Activated CD8-positive, alpha-beta memory T cell treated with anti-CD3 and anti-CD28 coated beads for 36 hours (primary cell): ENCODE data around the gene NCR3LG1. TPM values are rescaled to one million over a fixed set of nuclear protein-coding genes. Genes with fewer than 3 reads are reported as not detected.

Source experiments
- CTCF ChIA-PET: fragments of 350-600 bp; sonication (Branson Sonifier 250); formaldehyde crosslinking; loops from one replicate; lab custom pipeline; 2021; ENCODE audit warnings: antibody characterized with exemption; lab: Charles Lee
- POLR2A ChIA-PET: fragments of 350-600 bp; sonication (Branson Sonifier 250); formaldehyde crosslinking; loops from one replicate; lab custom pipeline; 2021; ENCODE audit warnings: antibody characterized with exemption; lab: Charles Lee
- total RNA-seq, 2 experiments: library from RNA; stranded (reverse); gene quantifications; one replicate each; pipeline ENCODE4 v1.2.3, GENCODE V29; 2021

Gene NCR3LG1
- total RNA-seq, 2 experiments from 2014 or later, result 5.9 to 6.5 TPM

DNA sequence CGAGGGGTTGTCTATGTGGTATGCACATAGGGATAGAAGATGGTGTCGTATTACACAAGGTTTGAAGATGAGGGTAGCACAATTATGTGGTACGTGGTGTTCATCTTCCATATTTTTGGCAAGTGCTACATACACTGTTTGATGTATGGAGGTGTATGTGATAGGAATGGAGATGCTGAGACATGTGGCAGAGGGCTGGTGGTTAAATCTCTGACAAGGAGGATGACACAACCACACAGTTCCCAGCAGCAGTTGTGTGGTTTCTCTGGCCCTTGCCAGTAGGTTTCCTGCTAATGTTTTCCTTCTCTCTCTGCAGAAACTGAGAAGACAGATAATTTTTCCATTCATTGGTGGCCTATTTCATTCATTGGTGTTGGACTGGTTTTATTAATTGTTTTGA, 17.0 kb downstream of the NCR3LG1 start:
- ChIA-PET CTCF (no interaction called here), POLR2A (no interaction called here)

GRCh38 chr11:17369094-17369493, 17.5 kb downstream of the NCR3LG1 start:
- ChIA-PET CTCF (no interaction called here), POLR2A (no interaction called here)

- CTCF ChIA-PET, result no interaction called here
- POLR2A ChIA-PET, result no interaction called here
These were observed 18.2 kb downstream of the NCR3LG1 start for GRCh38 chr11:17369684-17370243.

- POLR2A ChIA-PET, result no interaction called here
These were observed 20.0 kb downstream of the NCR3LG1 start for GRCh38 chr11:17371614-17372013.

DNA sequence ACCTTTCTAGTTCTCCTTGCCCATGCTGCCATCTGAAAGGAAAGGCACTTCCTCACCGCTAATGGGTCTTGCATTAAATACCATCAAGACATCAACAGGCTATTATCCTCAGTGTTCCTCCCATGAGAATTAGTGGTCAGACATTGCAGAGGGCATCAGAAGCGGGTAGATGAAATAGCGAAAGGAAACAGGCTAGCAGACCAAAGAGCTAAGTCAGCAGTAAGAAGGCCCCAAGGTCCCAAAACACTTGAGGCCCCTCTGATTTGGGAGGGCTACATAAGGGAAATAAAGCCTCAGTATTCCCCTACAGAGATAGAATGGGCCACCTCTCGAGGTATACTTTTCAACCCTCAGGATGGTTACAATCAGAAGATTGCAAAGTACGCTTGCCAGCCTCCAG, 23.9 kb downstream of the NCR3LG1 start:
- ChIA-PET CTCF (no interaction called here), POLR2A (no interaction called here)

More at GRCh38 chr11:17371614-17372013, 20.0 kb downstream of the NCR3LG1 start:
- CTCF ChIA-PET, result interaction anchor here (1.6 kb wide), 1 partner anchor 141 kb away, joined by 3 read pairs; no protein-coding TSS in a partner anchor

DNA sequence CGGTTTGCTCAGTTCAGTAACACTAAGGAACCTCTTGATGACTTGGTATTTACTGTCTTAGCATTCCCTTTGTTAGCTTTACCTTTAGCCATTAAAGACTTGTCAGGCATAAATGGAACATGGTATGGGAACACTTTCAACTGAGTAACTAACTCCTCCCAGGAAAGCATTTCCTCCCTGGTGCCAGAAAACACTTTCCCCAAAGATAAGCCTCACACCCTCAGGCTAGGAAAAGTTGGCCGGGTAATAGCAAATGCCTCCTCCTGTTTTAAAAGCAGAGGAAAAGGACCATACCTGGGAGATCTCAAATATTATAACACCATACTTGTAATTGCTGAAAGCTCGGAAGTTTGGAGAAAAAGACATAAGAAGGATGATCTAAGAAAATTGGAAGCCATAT, 24.9 kb downstream of the NCR3LG1 start:
- ChIA-PET POLR2A (no interaction called here), CTCF (interaction anchor here (0.6 kb wide), 1 partner anchor 172 kb away, joined by 6 read pairs; no protein-coding TSS in a partner anchor)

DNA sequence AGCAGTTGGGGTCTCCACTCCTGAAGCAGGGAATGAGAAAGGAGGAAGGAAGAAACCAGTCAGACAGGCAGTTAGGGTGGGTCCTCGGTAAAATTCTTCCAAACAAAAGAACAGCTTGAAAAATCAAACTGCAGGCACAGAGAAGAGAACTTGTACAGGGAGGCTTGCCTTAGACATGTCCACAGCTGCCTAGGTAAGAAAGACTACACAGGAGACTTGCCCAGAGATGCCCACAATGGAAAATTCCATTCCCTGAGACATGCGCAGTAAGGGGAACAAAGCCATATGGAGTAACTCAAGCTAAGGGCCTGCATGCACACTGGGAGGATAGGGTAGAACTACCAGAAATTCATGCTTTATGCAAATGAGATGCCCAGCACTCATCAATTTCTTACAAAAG, 27.1 kb downstream of the NCR3LG1 start:
- ChIA-PET POLR2A (no interaction called here), CTCF (interaction anchor here (1.1 kb wide), 1 partner anchor 149 kb away, joined by 4 read pairs; no protein-coding TSS in a partner anchor)

DNA sequence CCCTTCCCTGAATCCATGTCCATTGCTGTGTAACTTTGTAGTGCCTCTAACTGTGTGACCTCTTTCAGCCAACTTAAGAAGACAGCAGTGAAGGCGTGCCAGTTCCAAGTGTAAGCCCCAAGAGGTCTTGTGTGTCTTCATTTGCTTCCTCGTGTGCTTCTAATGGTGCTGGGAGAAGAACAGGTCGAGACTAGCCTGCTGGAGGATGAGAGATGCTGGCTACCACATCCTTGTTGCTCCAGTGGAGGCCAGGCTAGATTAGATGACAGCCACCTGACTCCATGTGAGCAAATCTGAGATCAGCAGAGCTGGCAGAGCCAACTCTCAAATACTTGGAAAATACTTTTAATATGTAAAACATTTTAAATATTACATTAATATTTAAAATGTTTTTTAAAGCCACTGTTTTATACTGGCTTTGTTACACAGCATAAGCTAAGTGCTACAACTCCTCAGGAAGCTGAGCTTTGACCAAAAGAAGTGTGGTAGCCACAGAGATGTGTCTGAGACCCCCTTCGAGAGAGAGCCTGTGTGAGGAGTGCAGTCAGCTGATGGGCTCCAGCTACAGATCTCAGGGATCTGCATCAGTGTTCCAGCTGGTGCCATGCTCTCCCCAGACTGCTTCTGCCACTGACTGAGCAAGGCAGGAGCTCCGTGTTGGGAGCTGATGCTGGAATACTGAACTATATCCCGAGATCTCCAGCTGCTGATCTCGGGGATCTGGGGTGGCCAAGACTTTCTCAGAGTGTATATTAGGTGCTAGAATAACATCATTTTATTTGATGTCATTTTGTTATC, 28.0 kb downstream of the NCR3LG1 start:
- POLR2A ChIA-PET, result no interaction called here

GRCh38 chr11:17381156-17381555, 29.6 kb downstream of the NCR3LG1 start:
- ChIA-PET CTCF (interaction anchor here (0.8 to 1.0 kb wide), 2 partner anchors 18 to 151 kb away, joined by 3 read pairs; no protein-coding TSS in a partner anchor), POLR2A (no interaction called here)

More for the DNA sequence above, 28.0 kb downstream of the NCR3LG1 start:
- CTCF ChIA-PET, result interaction anchor here (1.1 kb wide), 1 partner anchor 150 kb away, joined by 4 read pairs; no protein-coding TSS in a partner anchor

DNA sequence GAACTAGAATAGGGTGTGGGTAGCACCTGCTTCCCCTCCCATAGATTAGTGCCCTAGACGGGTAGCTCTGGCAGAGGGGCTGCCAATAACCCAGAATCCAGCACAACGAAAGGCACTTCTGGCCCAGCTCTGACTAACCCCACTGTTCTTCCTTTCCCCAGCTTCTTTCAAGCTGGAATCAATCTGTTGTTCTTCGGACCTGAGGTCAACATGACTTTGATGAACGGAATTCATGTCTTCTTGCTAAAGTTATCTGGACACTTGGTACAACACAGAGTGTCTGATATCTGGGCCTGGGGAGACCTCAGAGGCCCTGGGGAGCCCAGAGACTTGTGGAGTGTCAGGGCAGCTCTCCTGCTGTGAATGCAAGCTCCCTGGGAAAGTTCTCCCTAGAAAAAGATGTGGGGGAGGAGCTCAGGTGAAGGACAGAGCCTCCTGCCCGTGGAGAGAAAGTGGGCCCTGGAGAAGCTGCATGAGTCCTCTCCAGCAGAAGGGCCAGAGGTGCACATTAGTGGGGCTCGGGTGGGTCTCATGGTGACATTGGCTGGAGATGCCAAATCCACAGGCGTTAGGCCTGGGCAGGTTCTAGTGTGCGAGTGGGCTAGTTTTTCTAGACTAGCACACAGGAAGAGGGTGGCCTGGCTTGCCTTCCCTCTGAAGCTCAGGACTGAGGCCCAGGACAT, 30.6 kb downstream of the NCR3LG1 start:
- CTCF ChIA-PET, result interaction anchor here (0.8 to 3.4 kb wide), 4 partner anchors 19 to 165 kb away, joined by 3 to 42 read pairs (median 4); partner anchors contain the start of gene OTOG

DNA sequence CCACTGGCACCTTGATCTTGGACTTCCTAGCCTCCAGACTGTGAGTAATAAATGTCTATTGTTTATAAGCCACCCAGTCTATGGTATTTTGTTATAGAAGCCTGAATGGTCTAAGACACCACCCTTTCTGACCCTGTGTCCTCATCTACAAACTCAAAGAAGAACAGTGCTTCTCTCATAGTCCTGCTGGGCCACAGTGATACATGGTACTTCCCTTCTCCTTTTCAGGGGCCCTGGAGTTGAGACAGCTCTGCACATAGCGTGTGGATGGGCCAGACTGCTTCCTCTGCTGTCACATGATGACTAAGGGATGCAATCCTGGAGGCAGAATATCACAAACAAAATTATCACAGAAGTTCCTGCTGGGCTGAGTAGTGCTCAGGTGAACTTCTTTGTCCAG, 31.9 kb downstream of the NCR3LG1 start:
- ChIA-PET CTCF (interaction anchor here (0.8 to 3.4 kb wide), 17 partner anchors 10 to 165 kb away, joined by 3 to 42 read pairs (median 4); partner anchors contain the start of genes ABCC8 and OTOG), POLR2A (interaction anchor here (0.6 kb wide), 1 partner anchor 610 kb away, joined by 5 read pairs; no protein-coding TSS in a partner anchor)

More for the DNA sequence above, 30.6 kb downstream of the NCR3LG1 start:
- POLR2A ChIA-PET, result no interaction called here

GRCh38 chr11:17384002-17384511, 32.5 kb downstream of the NCR3LG1 start:
- ChIA-PET CTCF (interaction anchor here (0.6 to 3.4 kb wide), 19 partner anchors 10 to 185 kb away, joined by 3 to 42 read pairs (median 4); partner anchors contain the start of genes ABCC8 and OTOG), POLR2A (interaction anchor here (0.6 kb wide), 1 partner anchor 611 kb away, joined by 5 read pairs; no protein-coding TSS in a partner anchor)

- ChIA-PET POLR2A (no interaction called here), CTCF (interaction anchor here (0.6 to 3.4 kb wide), 5 partner anchors 12 to 156 kb away, joined by 4 to 42 read pairs (median 13); no protein-coding TSS in a partner anchor)
These were observed 33.9 kb downstream of the NCR3LG1 start for GRCh38 chr11:17385492-17385891.

- POLR2A ChIA-PET, result no interaction called here
These were observed 34.3 kb downstream of the NCR3LG1 start for GRCh38 chr11:17385926-17386325.

DNA sequence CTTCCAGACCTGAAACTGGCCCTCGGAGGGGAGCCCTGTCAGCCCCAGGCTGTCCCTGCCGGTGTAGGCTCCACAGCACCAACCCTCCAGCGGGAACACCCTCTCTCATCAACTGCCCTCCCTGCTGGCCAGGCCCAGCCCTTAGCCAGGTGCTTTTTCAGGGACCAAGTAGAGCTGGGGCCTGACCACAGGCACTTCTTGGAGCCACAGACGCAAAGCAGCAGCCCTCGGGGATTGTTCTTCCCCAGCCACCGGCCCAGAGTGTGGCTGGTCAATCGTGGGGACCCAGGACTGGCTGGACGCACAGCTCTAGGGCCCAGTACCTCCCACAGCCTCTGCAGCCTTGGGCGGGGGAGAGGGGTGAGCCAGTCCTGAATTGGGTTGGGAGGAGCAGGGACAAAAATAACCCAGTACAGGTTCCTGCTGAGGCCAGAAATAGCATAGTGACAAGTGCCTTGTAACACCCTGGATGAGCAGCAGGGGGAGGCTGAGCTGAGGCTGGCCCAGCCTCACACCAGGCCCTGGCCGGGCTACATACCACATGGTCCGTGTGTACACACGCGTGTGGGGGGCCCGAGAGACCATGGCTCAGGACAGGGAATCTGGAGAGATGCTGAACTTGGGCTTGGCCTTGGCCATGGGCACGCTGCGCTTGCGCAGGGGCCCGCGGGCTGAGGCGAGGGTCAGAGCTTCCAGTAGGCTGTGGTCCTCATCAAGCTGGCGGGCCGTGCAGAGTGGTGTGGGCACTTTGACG, 34.9 kb downstream of the NCR3LG1 start:
- ChIA-PET CTCF (interaction anchor here (0.5 to 1.7 kb wide), 4 partner anchors 10 to 125 kb away, joined by 3 to 6 read pairs (median 4); no protein-coding TSS in a partner anchor), POLR2A (no interaction called here)

More at GRCh38 chr11:17385926-17386325, 34.3 kb downstream of the NCR3LG1 start:
- CTCF ChIA-PET, result interaction anchor here (0.6 to 1.7 kb wide), 3 partner anchors 11 to 119 kb away, joined by 4 to 6 read pairs (median 4); no protein-coding TSS in a partner anchor

- ChIA-PET CTCF (interaction anchor here (0.5 to 1.7 kb wide), 4 partner anchors 10 to 124 kb away, joined by 3 to 6 read pairs (median 4); no protein-coding TSS in a partner anchor), POLR2A (no interaction called here)
These were observed 35.7 kb downstream of the NCR3LG1 start for GRCh38 chr11:17387254-17387653.

DNA sequence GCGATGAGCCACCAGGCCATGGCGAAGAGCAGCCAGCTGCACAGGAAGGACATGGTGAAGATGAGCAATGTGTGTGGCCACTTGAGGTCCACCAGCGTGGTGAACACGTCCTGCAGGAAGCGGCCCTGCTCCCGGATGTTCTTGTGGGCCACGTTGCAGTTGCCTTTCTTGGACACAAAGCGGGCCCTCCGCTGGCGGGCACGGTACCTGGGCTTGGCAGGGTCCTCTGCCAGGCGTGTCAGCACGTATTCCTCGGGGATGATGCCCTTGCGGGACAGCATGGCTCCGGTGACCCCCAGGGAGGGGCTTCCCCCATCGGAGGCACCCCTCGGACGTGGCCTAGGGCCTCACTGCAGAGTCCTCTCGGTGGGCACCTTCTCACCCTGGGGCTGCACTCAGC, 36.2 kb downstream of the NCR3LG1 start:
- CTCF ChIA-PET, result interaction anchor here (0.9 to 1.7 kb wide), 2 partner anchors 9 to 116 kb away, joined by 4 to 5 read pairs; no protein-coding TSS in a partner anchor
- POLR2A ChIA-PET, result no interaction called here
